ENCODE measurements around the gene ARHGEF16. TPM values are rescaled to one million over a fixed set of nuclear protein-coding genes. Genes with fewer than 3 reads are reported as not detected.

ARHGEF16 gene
- polyA plus RNA-seq, 1 of the 3 experiments (the other 2 are of a cell fraction), result 0.18 TPM

DNA sequence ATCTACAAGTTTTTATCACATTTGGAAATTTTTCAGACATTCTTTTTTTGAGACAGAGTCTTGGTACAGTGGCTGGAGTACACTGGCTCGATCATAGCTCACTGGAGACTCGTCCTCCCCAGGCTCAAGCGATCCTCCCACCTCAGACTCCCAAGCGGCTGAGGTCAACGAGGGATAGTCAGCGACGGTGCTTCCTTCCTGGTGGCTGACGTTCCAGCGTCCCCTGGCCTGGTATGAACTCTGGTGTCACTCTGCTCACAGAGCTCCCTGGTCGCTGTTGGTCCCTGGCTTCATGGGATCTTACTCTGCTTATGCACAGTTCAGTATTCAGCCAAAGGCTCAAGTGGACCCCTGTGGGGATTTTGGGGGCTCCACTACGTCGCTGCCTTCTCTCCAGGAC is 3.5 kb upstream of the ARHGEF16 start:
- H3K9me2 ChIP-seq, result no peaks in the 10 kb centered on the region
- CTCF ChIA-PET, result interaction anchor here (1.3 to 2.1 kb wide), 2 partner anchors 31 to 168 kb away, joined by 3 to 8 read pairs; no protein-coding TSS in a partner anchor
- H3F3A ChIP-seq (replicated peaks; ENCODE audit: insufficient read depth), result no peaks in the 10 kb centered on the region
- no peaks in the 10 kb centered on the region for H3K36me3 ChIP-seq (replicated peaks in 1 of 2; ENCODE audit: control insufficient read depth in 1 of 2, insufficient read depth in 2 of 2, low read length in 1 of 2)
- no peak overlapping the region for H3K9ac ChIP-seq
- peaks cover 0 to 4% of the 10 kb centered on the region in 2 experiments; a peak in 1 of 4 replicates for H3K4me1 ChIP-seq (ENCODE audit: control insufficient read depth in 1 of 2, insufficient read depth in 2 of 2, low read depth in 1 of 2, low read length in 1 of 2)
- no peaks in the 10 kb centered on the region for H3K79me2 ChIP-seq (ENCODE audit: insufficient read depth)
- H2AFZ ChIP-seq (ENCODE audit: low read depth), result no peak overlapping the region
- no peaks in the 10 kb centered on the region for H4K20me1 ChIP-seq (ENCODE audit: insufficient read depth)
- H3K9me3 ChIP-seq, result no peaks in the 10 kb centered on the region
- POLR2A ChIA-PET, result no interaction called here
- no peak for DNase-seq
- no peak overlapping the region for H3K27ac ChIP-seq (ENCODE audit: low read depth in 2 of 2, low read length in 1 of 2)
- 36% methylated on average over 12 of the region's 12 CpGs for WGBS (ENCODE audit: low lambda C conversion rate)
- H3K4me3 ChIP-seq (ENCODE audit: low read depth in 2 of 2, low read length in 1 of 2), result no peak overlapping the region
- TF ChIP-seq FOXJ3 (CRISPR knock-in tag; IDR thresholded peaks at IDR 0.05) (no peak), SIN3A (IDR thresholded peaks at IDR 0.05; ENCODE audit: borderline replicate concordance, low read depth, low read length) (no peak), JUND (IDR thresholded peaks at IDR 0.05) (no peak), CHD2 (IDR thresholded peaks at IDR 0.05; ENCODE audit: low read length, partially characterized antibody) (no peak)
- H3K4me2 ChIP-seq, result no peak overlapping the region
- H3K27me3 ChIP-seq (ENCODE audit: insufficient read depth), result no peaks in the 10 kb centered on the region

DNA sequence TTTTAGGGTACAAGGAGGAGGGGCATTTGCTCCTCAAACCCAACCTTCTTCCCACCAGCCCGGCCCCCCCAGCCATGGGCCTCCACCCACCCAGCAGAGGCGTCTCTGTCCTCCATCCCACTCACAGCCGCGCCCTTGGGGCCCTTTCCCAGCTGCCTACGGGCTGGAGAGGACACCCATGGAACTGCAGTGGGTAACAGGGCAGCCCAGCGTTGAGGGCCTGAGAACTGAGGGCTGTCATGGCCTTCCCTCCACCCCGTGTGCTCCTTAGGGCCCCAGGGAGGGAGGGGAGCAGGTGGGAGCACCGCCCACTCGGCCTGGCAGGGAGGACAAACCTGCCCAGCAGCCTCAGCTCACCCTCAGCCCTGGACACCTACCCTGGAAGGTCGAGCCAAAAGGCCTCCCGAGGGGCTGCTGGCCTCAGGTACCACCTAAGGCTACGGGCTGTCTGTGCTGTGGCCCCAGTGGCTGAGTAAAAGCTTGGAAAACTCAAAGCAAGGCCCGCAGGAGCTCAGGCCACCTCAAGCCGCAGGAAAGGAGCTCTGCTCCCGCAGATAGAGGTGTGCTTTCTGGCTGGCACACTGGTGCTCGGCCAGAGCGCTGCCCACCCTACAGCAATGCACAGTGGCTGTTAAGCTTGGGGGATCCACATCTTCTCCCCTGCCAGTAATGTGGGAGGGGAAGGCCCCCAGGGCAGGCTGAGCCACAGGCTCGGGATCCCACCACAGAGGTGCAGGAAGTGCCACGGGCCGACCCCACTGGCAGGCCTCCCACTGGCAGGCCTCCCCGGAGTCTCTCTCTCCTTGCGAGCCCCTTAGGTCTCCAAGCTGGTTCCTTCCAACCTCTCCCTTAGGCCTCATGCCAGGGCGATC is 2.2 kb upstream of the ARHGEF16 start:
- H3K36me3 ChIP-seq (replicated peaks in 1 of 2; ENCODE audit: control insufficient read depth in 1 of 2, insufficient read depth in 2 of 2, low read length in 1 of 2), result no peaks in the 10 kb centered on the region
- no peak overlapping the region for H2AFZ ChIP-seq (ENCODE audit: low read depth)
- DNase-seq, result no peak
- H3K9me3 ChIP-seq, result no peaks in the 10 kb centered on the region
- POLR2A ChIA-PET, result interaction anchor here (1.1 kb wide), 1 partner anchor 167 kb away, joined by 4 read pairs; no protein-coding TSS in a partner anchor
- CTCF ChIA-PET, result interaction anchor here (0.5 to 4.1 kb wide), 80 partner anchors 9 to 1033 kb away, joined by 3 to 114 read pairs (median 6); partner anchors contain the start of genes CCDC27, DFFB, LRRC47 and TP73
- no peaks in the 10 kb centered on the region for H4K20me1 ChIP-seq (ENCODE audit: insufficient read depth)
- H3K9me2 ChIP-seq, result no peaks in the 10 kb centered on the region
- H3K4me1 ChIP-seq (ENCODE audit: control insufficient read depth in 1 of 2, insufficient read depth in 2 of 2, low read depth in 1 of 2, low read length in 1 of 2), result peaks cover 0 to 7% of the 10 kb centered on the region in 2 experiments; a peak in 1 of 4 replicates
- 24% methylated on average over 4 of the region's 23 CpGs for WGBS (ENCODE audit: low lambda C conversion rate)
- no peak overlapping the region for H3K4me3 ChIP-seq (ENCODE audit: low read depth in 2 of 2, low read length in 1 of 2)
- H3K4me2 ChIP-seq, result no peak overlapping the region
- H3K27me3 ChIP-seq (ENCODE audit: insufficient read depth), result no peaks in the 10 kb centered on the region
- H3K9ac ChIP-seq, result no peak overlapping the region
- H3F3A ChIP-seq (replicated peaks; ENCODE audit: insufficient read depth), result no peaks in the 10 kb centered on the region
- no peak for TF ChIP-seq MEF2A (IDR thresholded peaks at IDR 0.05; ENCODE audit: borderline replicate concordance, low read depth)
- TF ChIP-seq JUND (IDR thresholded peaks at IDR 0.05), result no peak
- no peak for TF ChIP-seq RCOR1 (IDR thresholded peaks at IDR 0.05; ENCODE audit: low read length)
- TF ChIP-seq NFIC (IDR thresholded peaks at IDR 0.05; ENCODE audit: borderline replicate concordance), result no peak
- TF ChIP-seq, protein P1, sequence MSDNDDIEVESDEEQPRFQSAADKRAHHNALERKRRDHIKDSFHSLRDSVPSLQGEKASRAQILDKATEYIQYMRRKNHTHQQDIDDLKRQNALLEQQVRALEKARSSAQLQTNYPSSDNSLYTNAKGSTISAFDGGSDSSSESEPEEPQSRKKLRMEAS (IDR thresholded peaks at IDR 0.05; ENCODE audit: low read depth), result no peak
- TF ChIP-seq, protein P2, sequence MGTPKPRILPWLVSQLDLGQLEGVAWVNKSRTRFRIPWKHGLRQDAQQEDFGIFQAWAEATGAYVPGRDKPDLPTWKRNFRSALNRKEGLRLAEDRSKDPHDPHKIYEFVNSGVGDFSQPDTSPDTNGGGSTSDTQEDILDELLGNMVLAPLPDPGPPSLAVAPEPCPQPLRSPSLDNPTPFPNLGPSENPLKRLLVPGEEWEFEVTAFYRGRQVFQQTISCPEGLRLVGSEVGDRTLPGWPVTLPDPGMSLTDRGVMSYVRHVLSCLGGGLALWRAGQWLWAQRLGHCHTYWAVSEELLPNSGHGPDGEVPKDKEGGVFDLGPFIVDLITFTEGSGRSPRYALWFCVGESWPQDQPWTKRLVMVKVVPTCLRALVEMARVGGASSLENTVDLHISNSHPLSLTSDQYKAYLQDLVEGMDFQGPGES (IDR thresholded peaks at IDR 0.05; ENCODE audit: low read depth, low read length), result no peak
- TF ChIP-seq RAD21 (IDR thresholded peaks at IDR 0.05; ENCODE audit: low read length), result no peak
- no peak for TF ChIP-seq NRF1 (IDR thresholded peaks at IDR 0.05; ENCODE audit: low read depth, low read length)
- TF ChIP-seq FOXJ3 (CRISPR knock-in tag; IDR thresholded peaks at IDR 0.05), result no peak
- no peak for TF ChIP-seq RFX5 (IDR thresholded peaks at IDR 0.05; ENCODE audit: low read length)
- no peak for TF ChIP-seq EZH2phosphoT487 (IDR thresholded peaks at IDR 0.05; ENCODE audit: borderline replicate concordance, low read depth)
- H3K27ac ChIP-seq (ENCODE audit: low read depth in 2 of 2, low read length in 1 of 2), result no peak overlapping the region
- H3K79me2 ChIP-seq (ENCODE audit: insufficient read depth), result no peaks in the 10 kb centered on the region

Measured in SK-N-SH (cell line).